ENCODE results near the gene LRRK1.
"Not testable (repeated sequence)": the region's sequence is repeated elsewhere in the genome, so short reads cannot be mapped to it uniquely, and the experiment has no call there.

The LRRK1 gene

GRCh38 chr15:101092156-101092866 lies 173.2 kb downstream of the LRRK1 start:
- no peak for DNase-seq (ENCODE audit: low read depth in 2 of 2)

- DNase-seq (ENCODE audit: low read depth in 2 of 2): no peak
These were observed 173.7 kb downstream of the LRRK1 start for GRCh38 chr15:101092867-101093202.

GRCh38 chr15:101093958-101094357 lies 174.8 kb downstream of the LRRK1 start:
- no peak for DNase-seq (ENCODE audit: low read depth in 2 of 2)

GRCh38 chr15:101095796-101096406 lies 176.7 kb downstream of the LRRK1 start:
- not testable (repeated sequence) for DNase-seq (ENCODE audit: low read depth in 2 of 2)

GRCh38 chr15:101097111-101097510 lies 178.0 kb downstream of the LRRK1 start:
- no peak for DNase-seq (ENCODE audit: low read depth in 2 of 2)

- no peak for DNase-seq (ENCODE audit: low read depth in 2 of 2)
These were observed 180.0 kb downstream of the LRRK1 start for GRCh38 chr15:101099183-101099582.

GRCh38 chr15:101100118-101100517 lies 181.0 kb downstream of the LRRK1 start:
- DNase-seq (ENCODE audit: low read depth in 2 of 2): no peak

- DNase-seq (ENCODE audit: low read depth in 2 of 2): no peak
These were observed 181.7 kb downstream of the LRRK1 start for GRCh38 chr15:101100593-101101442.

- DNase-seq (ENCODE audit: low read depth in 2 of 2): no peak
These were observed 182.5 kb downstream of the LRRK1 start for GRCh38 chr15:101101676-101102075.

GRCh38 chr15:101102746-101103145 lies 183.6 kb downstream of the LRRK1 start:
- no peak for DNase-seq (ENCODE audit: low read depth in 2 of 2)

GRCh38 chr15:101103598-101103997 lies 184.4 kb downstream of the LRRK1 start:
- DNase-seq (ENCODE audit: low read depth in 2 of 2): no peak

GRCh38 chr15:101104141-101104540 lies 185.0 kb downstream of the LRRK1 start:
- DNase-seq (ENCODE audit: low read depth in 2 of 2): no peak

- DNase-seq (ENCODE audit: low read depth in 2 of 2): no peak
These were observed 186.1 kb downstream of the LRRK1 start for GRCh38 chr15:101105059-101105891.

GRCh38 chr15:101107101-101107500 lies 187.9 kb downstream of the LRRK1 start:
- DNase-seq (ENCODE audit: low read depth in 2 of 2): no peak

GRCh38 chr15:101107625-101108460 lies 188.7 kb downstream of the LRRK1 start:
- no peak for DNase-seq (ENCODE audit: low read depth in 2 of 2)

GRCh38 chr15:101108461-101108775 lies 189.3 kb downstream of the LRRK1 start:
- no peak for DNase-seq (ENCODE audit: low read depth in 2 of 2)

GRCh38 chr15:101108791-101109190 lies 189.6 kb downstream of the LRRK1 start:
- DNase-seq (ENCODE audit: low read depth in 2 of 2): no peak

GRCh38 chr15:101110681-101111569 lies 191.8 kb downstream of the LRRK1 start:
- DNase-seq (ENCODE audit: low read depth in 2 of 2): no peak

GRCh38 chr15:101111570-101112262 lies 192.6 kb downstream of the LRRK1 start:
- DNase-seq (ENCODE audit: low read depth in 2 of 2): no peak

Data from stimulated activated CD4-positive, alpha-beta T cell treated with anti-CD3 and anti-CD28 coated beads, Interleukin-12 subunit alpha, Interleukin-12 subunit beta, amount 100 ng/mL, for 24 hours (primary cell).